H9 (cell line): ENCODE results near the gene ATP1A4. TPM values are rescaled to one million over a fixed set of nuclear protein-coding genes. Genes with fewer than 3 reads are reported as not detected.

ENCODE experiments used
- DNase-seq: peaks from one replicate; pipeline ENCODE4 v3.0.0-alpha.2; 2017
- H2AFZ ChIP-seq: one replicate; pipeline ENCODE4 v1.6.1; 2013; ENCODE audit warnings: mild to moderate bottlenecking, low read length, control low read depth, moderate library complexity
- H2AK5ac ChIP-seq: 2 replicates; pipeline ENCODE4 v1.6.1; 2013; ENCODE audit warnings: low read length, control low read depth, mixed read lengths; ENCODE audit not compliant: insufficient read length
- H2BK120ac ChIP-seq: one replicate; pipeline ENCODE4 v1.6.1; 2013; ENCODE audit warnings: low read depth, mild to moderate bottlenecking, low read length, control low read depth, inconsistent platforms; ENCODE audit not compliant: poor library complexity, severe bottlenecking
- H2BK12ac ChIP-seq: 2 replicates; pipeline ENCODE4 v1.6.1; 2013; ENCODE audit warnings: low read length, control low read depth, mixed read lengths, low read depth; ENCODE audit not compliant: insufficient read length
- H2BK15ac ChIP-seq: 2 replicates; pipeline ENCODE4 v1.6.1; 2013; ENCODE audit warnings: low read depth, low read length, control low read depth
- H2BK20ac ChIP-seq: one replicate; pipeline ENCODE4 v1.6.1; 2013; ENCODE audit warnings: low read depth, mild to moderate bottlenecking, low read length, control low read depth, inconsistent platforms; ENCODE audit not compliant: poor library complexity, severe bottlenecking
- H2BK5ac ChIP-seq: 2 replicates; pipeline ENCODE4 v1.6.1; 2013; ENCODE audit warnings: low read length, control low read depth, mixed read lengths; ENCODE audit not compliant: insufficient read length
- H3K14ac ChIP-seq: 2 replicates; pipeline ENCODE4 v1.6.1; 2013; ENCODE audit warnings: low read length, control low read depth; ENCODE audit not compliant: insufficient read depth
- H3K18ac ChIP-seq: 2 replicates; pipeline ENCODE4 v1.6.1; 2013; ENCODE audit warnings: low read depth, mild to moderate bottlenecking, mixed read lengths, low read length, control low read depth; ENCODE audit not compliant: insufficient read length
- H3K23ac ChIP-seq: 2 replicates; pipeline ENCODE4 v1.6.1; 2013; ENCODE audit warnings: low read length, control low read depth, mixed read lengths, low read depth; ENCODE audit not compliant: insufficient read length
- H3K23me2 ChIP-seq: 2 replicates; pipeline ENCODE4 v1.6.1; 2013; ENCODE audit warnings: low read depth, mild to moderate bottlenecking, mixed read lengths, low read length, control low read depth; ENCODE audit not compliant: insufficient read length, poor library complexity, severe bottlenecking
- H3K27ac ChIP-seq: 2 replicates; pipeline ENCODE4 v1.5.1; 2013; ENCODE audit warnings: low read length, control low read depth, mixed read lengths, low read depth; ENCODE audit not compliant: insufficient read length
- H3K27me3 ChIP-seq: 2 replicates; pipeline ENCODE4 v1.6.1; 2013; ENCODE audit warnings: low read length, control low read depth, inconsistent platforms; ENCODE audit not compliant: insufficient read depth
- H3K4ac ChIP-seq: 2 replicates; pipeline ENCODE4 v1.6.1; 2013; ENCODE audit warnings: low read depth, mild to moderate bottlenecking, control low read depth, inconsistent platforms, low read length, moderate library complexity
- H3K4me1 ChIP-seq: 2 replicates; pipeline ENCODE4 v1.6.1; 2013; ENCODE audit warnings: low read length, control low read depth, inconsistent platforms; ENCODE audit not compliant: insufficient read depth
- H3K4me2 ChIP-seq: 2 replicates; pipeline ENCODE4 v1.6.1; 2013; ENCODE audit warnings: low read length, control low read depth, mixed read lengths; ENCODE audit not compliant: insufficient read length, insufficient read depth
- H3K56ac ChIP-seq: 2 replicates; pipeline ENCODE4 v1.6.1; 2013; ENCODE audit warnings: low read depth, mild to moderate bottlenecking, mixed read lengths, low read length, control low read depth; ENCODE audit not compliant: insufficient read length
- H3K79me1 ChIP-seq: 2 replicates; pipeline ENCODE4 v1.6.1; 2013; ENCODE audit warnings: low read depth, mild to moderate bottlenecking, moderate library complexity, low read length, control low read depth, inconsistent platforms; ENCODE audit not compliant: insufficient read depth, poor library complexity, severe bottlenecking
- H3K79me2 ChIP-seq: 2 replicates; pipeline ENCODE4 v1.6.1; 2013; ENCODE audit warnings: low read length, control low read depth, inconsistent platforms; ENCODE audit not compliant: insufficient read depth
- H3K9ac ChIP-seq: 2 replicates; pipeline ENCODE4 v1.6.1; 2013; ENCODE audit warnings: low read length, control low read depth, mixed read lengths; ENCODE audit not compliant: insufficient read length; ENCODE audit errors: extremely low read depth
- H3K9me3 ChIP-seq: one replicate; pipeline ENCODE4 v1.6.1; 2013; ENCODE audit warnings: low read depth, low read length, inconsistent platforms; ENCODE audit not compliant: control insufficient read depth
- H3T11ph ChIP-seq: one replicate; pipeline ENCODE4 v1.6.1; 2013; ENCODE audit warnings: mild to moderate bottlenecking, low read length, control low read depth, inconsistent platforms
- H4K20me1 ChIP-seq: one replicate; pipeline ENCODE4 v1.6.1; 2013; ENCODE audit not compliant: control insufficient read depth, insufficient read length, insufficient read depth
- H4K5ac ChIP-seq: 2 replicates; pipeline ENCODE4 v1.6.1; 2013; ENCODE audit warnings: low read depth, mild to moderate bottlenecking, mixed read lengths, low read length, control low read depth; ENCODE audit not compliant: insufficient read length
- H4K8ac ChIP-seq: replicated peaks from 2 replicates; pipeline ENCODE4 v1.6.1; 2013; ENCODE audit warnings: low read length, control low read depth, mixed read lengths, low read depth; ENCODE audit not compliant: insufficient read length
- H4K91ac ChIP-seq: 2 replicates; pipeline ENCODE4 v1.6.1; 2013; ENCODE audit warnings: low read depth, mild to moderate bottlenecking, moderate library complexity, mixed read lengths, low read length, control low read depth; ENCODE audit not compliant: insufficient read length
- H3K27ac Mint-ChIP-seq, 3 experiments: 2 replicates in 2 of 3; 3 replicates in 1 of 3; pipeline ENCODE4 v1.8.0; 2020 to 2021; ENCODE audit warnings: mixed read lengths in 3 of 3, mild to moderate bottlenecking in 1 of 3, moderate library complexity in 1 of 3
- H3K27me3 Mint-ChIP-seq: 2 replicates; pipeline ENCODE4 v1.8.0; 2021; ENCODE audit warnings: low read depth, mild to moderate bottlenecking, moderate library complexity, mixed read lengths
- H3K36me3 Mint-ChIP-seq, 3 experiments: 2 replicates in 2 of 3; 3 replicates in 1 of 3; pipeline ENCODE4 v1.8.0; 2020 to 2021; ENCODE audit warnings: low read depth in 3 of 3, mixed read lengths in 3 of 3; ENCODE audit not compliant: insufficient read depth in 1 of 3
- H3K4me1 Mint-ChIP-seq, 2 experiments: 2 replicates each; pipeline ENCODE4 v1.8.0; 2020; ENCODE audit warnings: mixed read lengths in 2 of 2
- H3K4me3 Mint-ChIP-seq, 2 experiments: 2 replicates in 1 of 2; 3 replicates in 1 of 2; pipeline ENCODE4 v1.8.0; 2020 to 2021; ENCODE audit warnings: mild to moderate bottlenecking in 2 of 2, mixed read lengths in 2 of 2, moderate library complexity in 1 of 2
- H3K9me3 Mint-ChIP-seq, 2 experiments: 2 replicates in 1 of 2; 3 replicates in 1 of 2; pipeline ENCODE4 v1.8.0; 2020; ENCODE audit warnings: mild to moderate bottlenecking in 2 of 2, mixed read lengths in 2 of 2, moderate library complexity in 1 of 2
- CTCF ChIP-seq: fragments of 200-600 bp; sonication (generic); conservative IDR thresholded peaks from 3 replicates; pipeline ENCODE4 v1.8.0; 2021; ENCODE audit warnings: antibody characterized with exemption, mild to moderate bottlenecking
- WGBS: extraction: QIAGEN DNeasy Blood & Tissue Kit; methylation state at CpG from one replicate; pipeline ENCODE4 v1.1.7; 2013; ENCODE audit warnings: missing lambda C conversion rate, low lambda C conversion rate, mixed read lengths; ENCODE audit not compliant: insufficient read length; ENCODE audit errors: extremely low coverage; 5-methylcytosine and 5-hydroxymethylcytosine counted together
- total RNA-seq: library from RNA; stranded (reverse); gene quantifications from 2 replicates; pipeline ENCODE4 v1.2.1, GENCODE V29; 2021

ATP1A4 gene
- total RNA-seq, 1 experiment from 2014 or later, result 0.20 TPM

DNA sequence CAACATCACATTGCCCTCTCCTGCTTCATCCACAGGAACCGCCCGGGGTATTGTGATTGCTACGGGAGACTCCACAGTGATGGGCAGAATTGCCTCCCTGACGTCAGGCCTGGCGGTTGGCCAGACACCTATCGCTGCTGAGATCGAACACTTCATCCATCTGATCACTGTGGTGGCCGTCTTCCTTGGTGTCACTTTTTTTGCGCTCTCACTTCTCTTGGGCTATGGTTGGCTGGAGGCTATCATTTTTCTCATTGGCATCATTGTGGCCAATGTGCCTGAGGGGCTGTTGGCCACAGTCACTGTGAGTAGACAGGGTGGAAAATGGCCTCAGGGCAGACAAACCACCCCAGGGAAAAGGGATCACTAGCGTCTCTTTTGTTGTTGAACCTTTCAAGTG is 12.7 kb downstream of the ATP1A4 start:
- H3K27me3 Mint-ChIP-seq, result peaks cover 34% of the 10 kb centered on the region
- Histone ChIP-seq H3K56ac (no peak overlapping the region), H3K23ac (no peak overlapping the region), H3K9me3 (no peaks in the 10 kb centered on the region), H2BK20ac (no peak overlapping the region), H3K79me1 (no peaks in the 10 kb centered on the region), H2AK5ac (no peak overlapping the region), H3K27me3 (no peaks in the 10 kb centered on the region), H3K79me2 (no peaks in the 10 kb centered on the region), H4K8ac (no peak overlapping the region), H3K4ac (no peak overlapping the region), H3K4me1 (peaks cover 9% of the 10 kb centered on the region; the same call in 1 of the 2 replicates), H4K5ac (no peak overlapping the region), H3K9ac (no peak overlapping the region), H4K91ac (no peak overlapping the region), H3K18ac (no peak overlapping the region), H4K20me1 (no peaks in the 10 kb centered on the region), H2BK120ac (no peak overlapping the region), H3K27ac (no peak overlapping the region), H2BK15ac (no peak overlapping the region), H3K14ac (no peak overlapping the region), H3K23me2 (no peaks in the 10 kb centered on the region), H3K4me2 (no peak overlapping the region), H2BK12ac (no peak overlapping the region), H2BK5ac (no peak overlapping the region), H2AFZ (no peak overlapping the region), H3T11ph (no peak overlapping the region)
- no peak overlapping the region; a peak in 1 of 7 replicates for H3K27ac Mint-ChIP-seq
- no peak overlapping the region for H3K4me3 Mint-ChIP-seq
- no peaks in the 10 kb centered on the region; a peak in 1 of 5 replicates for H3K9me3 Mint-ChIP-seq
- no peak for DNase-seq
- no CpG with 5 or more reads among the region's 10 CpGs for WGBS
- no peaks in the 10 kb centered on the region for H3K36me3 Mint-ChIP-seq
- TF ChIP-seq CTCF, result no peak
- H3K4me1 Mint-ChIP-seq, result peaks cover 21 to 34% of the 10 kb centered on the region in 2 experiments
